ENCODE results near the gene TRIM62. TPM values are rescaled to one million over a fixed set of nuclear protein-coding genes. Genes with fewer than 3 reads are reported as not detected.
A peak's percentile ranks its signal among the peaks of the same experiment; 100 is the strongest.

The TRIM62 gene
- total RNA-seq, 2 donors from 2014 or later, result 29.4 to 32.7 TPM

- Mint-ChIP-seq H3K27me3 (peaks cover 40% of the 10 kb centered on the region), H3K27ac (no peak overlapping the region), H3K4me3 (no peak overlapping the region), H3K36me3 (ENCODE audit: low read depth) (peaks cover 7% of the 10 kb centered on the region), H3K4me1 (peaks cover 7% of the 10 kb centered on the region)
- DNase-seq (no peak), ATAC-seq (no peak)
- no peaks in the 10 kb centered on the region for H3K9me3 ChIP-seq (ENCODE audit: control insufficient read depth, low read length, poor library complexity, severe bottlenecking)
Measured at GRCh38 chr1:33190701-33191100, 8.9 kb upstream of the TRIM62 start.

DNA sequence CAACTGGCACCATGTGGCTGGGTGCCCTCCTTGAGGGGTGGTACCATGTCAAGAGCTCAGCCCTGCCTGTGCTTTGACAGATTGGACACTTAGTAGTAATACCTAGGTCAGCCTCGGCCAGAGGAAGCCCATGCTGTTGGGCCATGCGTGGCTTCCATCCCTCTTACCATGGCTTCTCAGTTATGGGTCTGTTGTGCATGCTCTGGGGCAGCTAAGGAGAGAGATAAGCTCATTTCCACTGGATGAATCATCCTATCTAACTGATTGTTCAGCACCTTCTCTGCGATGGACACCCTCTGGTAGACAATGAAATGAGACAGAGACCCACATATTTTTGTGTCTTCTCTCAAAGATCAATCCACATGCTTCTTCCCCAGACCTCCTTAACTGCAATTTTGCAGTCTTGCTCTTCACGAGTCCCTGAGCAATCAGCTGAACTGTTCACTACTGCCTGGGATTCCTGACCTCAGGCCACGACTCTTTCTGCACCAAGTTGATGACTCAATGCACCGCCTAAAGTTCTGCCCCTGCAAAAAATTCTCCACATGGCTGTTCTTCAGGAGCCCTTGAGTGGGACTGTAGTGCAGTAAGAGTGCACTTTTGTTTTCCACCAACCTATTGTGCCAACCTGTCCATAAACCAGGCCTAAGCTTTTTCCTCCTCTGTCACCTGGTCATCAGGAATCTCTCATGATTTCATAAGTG is 6.9 kb upstream of the TRIM62 start:
- Mint-ChIP-seq H3K36me3 (ENCODE audit: low read depth) (peaks cover 4% of the 10 kb centered on the region), H3K4me3 (no peak overlapping the region), H3K27ac (no peak overlapping the region), H3K4me1 (peaks cover 7% of the 10 kb centered on the region), H3K27me3 (peaks cover 32% of the 10 kb centered on the region)
- DNase-seq (no peak), ATAC-seq (no peak)
- H3K9me3 ChIP-seq (ENCODE audit: control insufficient read depth, low read length, poor library complexity, severe bottlenecking), result no peaks in the 10 kb centered on the region

DNA sequence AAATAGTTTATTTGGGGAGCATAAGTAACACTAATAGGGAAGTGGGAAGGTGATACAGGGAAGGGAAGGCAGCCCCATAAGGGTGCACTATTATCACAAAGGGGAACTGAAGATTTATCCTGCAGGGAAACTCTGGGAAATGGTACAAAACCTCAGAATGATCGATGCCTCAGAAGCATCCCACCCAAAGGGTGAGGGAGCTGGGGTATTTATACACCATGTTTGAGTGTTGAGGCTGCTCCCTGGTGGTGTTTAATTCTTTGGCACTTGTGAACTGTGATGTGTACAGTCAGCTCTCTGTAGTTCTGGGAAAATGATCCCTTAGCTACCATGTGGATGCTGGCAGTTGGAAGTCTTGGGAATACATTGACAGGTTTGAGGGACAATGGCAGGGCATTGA is 5.1 kb upstream of the TRIM62 start:
- ATAC-seq (no peak), DNase-seq (no peak)
- no peaks in the 10 kb centered on the region for H3K36me3 Mint-ChIP-seq (ENCODE audit: low read depth)
- H3K9me3 ChIP-seq (ENCODE audit: control insufficient read depth, low read length, poor library complexity, severe bottlenecking), result no peaks in the 10 kb centered on the region
- no peak overlapping the region for H3K4me3 Mint-ChIP-seq
- H3K27ac Mint-ChIP-seq, result no peak overlapping the region
- peaks cover 11% of the 10 kb centered on the region for H3K4me1 Mint-ChIP-seq
- peaks cover 30% of the 10 kb centered on the region for H3K27me3 Mint-ChIP-seq

GRCh38 chr1:33185541-33185940 is 3.7 kb upstream of the TRIM62 start:
- peaks cover 25% of the 10 kb centered on the region for H3K27me3 Mint-ChIP-seq
- H3K27ac Mint-ChIP-seq, result no peak overlapping the region
- no peak overlapping the region for H3K4me3 Mint-ChIP-seq
- H3K4me1 Mint-ChIP-seq, result peaks cover 12% of the 10 kb centered on the region
- ATAC-seq (no peak), DNase-seq (no peak)
- peaks cover 3% of the 10 kb centered on the region for H3K36me3 Mint-ChIP-seq (ENCODE audit: low read depth)
- no peaks in the 10 kb centered on the region for H3K9me3 ChIP-seq (ENCODE audit: control insufficient read depth, low read length, poor library complexity, severe bottlenecking)

DNA sequence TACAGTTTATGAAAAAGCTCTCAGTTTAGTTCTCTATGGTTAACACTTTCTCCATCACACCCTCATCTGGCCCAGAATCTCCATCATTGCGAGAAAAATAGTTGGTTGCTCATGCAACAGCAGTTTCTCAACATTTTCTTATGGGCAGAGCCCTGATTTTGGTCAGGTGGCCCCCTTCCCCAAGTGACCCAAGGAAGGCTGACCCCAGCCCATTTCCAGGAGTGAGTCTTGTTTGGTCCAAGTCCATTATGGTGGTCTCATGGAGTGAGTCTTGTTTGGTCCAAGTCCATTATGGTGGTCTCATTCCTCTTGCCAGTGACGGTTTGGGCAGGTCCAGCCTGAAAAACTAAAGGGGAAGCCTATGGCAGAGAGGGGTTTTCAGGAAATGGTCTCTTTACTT is 1.5 kb upstream of the TRIM62 start:
- peaks cover 26% of the 10 kb centered on the region for H3K4me1 Mint-ChIP-seq
- H3K36me3 Mint-ChIP-seq (ENCODE audit: low read depth), result peaks cover 3% of the 10 kb centered on the region
- no peak overlapping the region for H3K27ac Mint-ChIP-seq
- H3K4me3 Mint-ChIP-seq, result no peak overlapping the region
- no peak for ATAC-seq
- no peaks in the 10 kb centered on the region for H3K9me3 ChIP-seq (ENCODE audit: control insufficient read depth, low read length, poor library complexity, severe bottlenecking)
- peaks cover 25% of the 10 kb centered on the region for H3K27me3 Mint-ChIP-seq
- no peak for DNase-seq

- Mint-ChIP-seq H3K36me3 (ENCODE audit: low read depth) (peaks cover 3% of the 10 kb centered on the region), H3K27ac (no peak overlapping the region), H3K4me1 (peaks cover 30% of the 10 kb centered on the region), H3K27me3 (peaks cover 25% of the 10 kb centered on the region), H3K4me3 (peak overlapping the region; percentile 71)
- DNase-seq (no peak), ATAC-seq (no peak)
- H3K9me3 ChIP-seq (ENCODE audit: control insufficient read depth, low read length, poor library complexity, severe bottlenecking), result no peaks in the 10 kb centered on the region
Measured at GRCh38 chr1:33182896-33183295, 1.1 kb upstream of the TRIM62 start.

GRCh38 chr1:33182401-33182841 is 578 bp upstream of the TRIM62 start:
- H3K9me3 ChIP-seq (ENCODE audit: control insufficient read depth, low read length, poor library complexity, severe bottlenecking), result no peaks in the 10 kb centered on the region
- Mint-ChIP-seq H3K27ac (no peak overlapping the region), H3K4me1 (peaks cover 35% of the 10 kb centered on the region), H3K36me3 (ENCODE audit: low read depth) (peaks cover 3% of the 10 kb centered on the region), H3K4me3 (peak overlapping the region; percentile 71), H3K27me3 (peaks cover 20% of the 10 kb centered on the region)
- ATAC-seq (no peak), DNase-seq (no peak)

DNA sequence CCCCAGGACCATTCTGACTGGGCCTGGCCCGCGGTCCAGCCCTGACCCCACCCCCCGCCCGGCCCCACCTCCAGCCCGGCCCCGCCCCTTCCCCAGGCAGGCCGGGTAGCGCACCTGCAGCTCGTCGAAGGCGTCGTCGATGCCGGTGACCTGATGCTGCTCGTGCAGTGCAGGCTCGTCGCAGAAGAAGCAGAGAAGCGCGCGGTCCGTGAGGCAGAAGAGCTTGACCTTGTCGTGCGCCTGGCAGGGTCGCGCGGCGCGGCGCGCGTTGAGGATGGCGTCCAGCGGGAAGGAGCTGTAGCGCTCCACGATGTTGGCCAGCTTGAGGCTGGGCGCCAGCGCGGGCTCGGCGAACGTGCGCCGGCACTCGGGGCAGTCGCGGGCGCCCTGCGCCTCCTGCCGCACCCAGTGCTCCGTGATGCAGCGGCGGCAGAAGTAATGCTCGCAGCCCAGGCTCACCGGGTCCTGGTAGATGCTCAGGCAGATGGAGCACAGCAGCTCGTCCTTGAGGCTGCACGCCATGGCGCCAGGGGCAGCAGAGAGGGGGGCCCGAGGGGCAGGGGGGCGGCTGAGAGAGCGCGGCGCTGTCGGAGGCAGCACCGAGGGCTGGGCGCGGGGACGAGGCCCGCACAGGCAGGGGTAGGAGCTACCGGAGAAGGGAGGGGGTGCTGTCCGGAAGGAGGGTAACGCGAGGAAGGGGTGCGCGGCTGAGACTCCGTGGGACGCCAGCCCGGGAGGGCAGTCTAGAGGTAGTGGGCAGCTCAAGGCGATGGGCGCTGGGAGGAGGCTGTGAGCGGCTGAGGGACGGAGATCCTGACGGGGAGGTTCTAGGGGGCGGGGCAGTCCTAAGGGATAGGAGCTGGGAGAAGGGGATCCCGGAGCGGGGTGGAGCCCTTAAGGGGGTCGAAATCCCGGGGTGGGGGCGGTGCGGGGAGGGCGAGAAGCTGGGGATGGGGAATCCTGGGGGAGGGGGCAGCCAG is 642 bp downstream of the TRIM62 start:
- peaks cover 36% of the 10 kb centered on the region for H3K4me1 Mint-ChIP-seq
- ATAC-seq (peak; percentile 88), DNase-seq (peak; percentile 65 to 84 (median 80))
- peak overlapping the region; percentile 51 for H3K27ac Mint-ChIP-seq
- H3K27me3 Mint-ChIP-seq, result peaks cover 13% of the 10 kb centered on the region
- peaks cover 3% of the 10 kb centered on the region for H3K36me3 Mint-ChIP-seq (ENCODE audit: low read depth)
- peak overlapping the region; percentile 93 for H3K4me3 Mint-ChIP-seq
- no peaks in the 10 kb centered on the region for H3K9me3 ChIP-seq (ENCODE audit: control insufficient read depth, low read length, poor library complexity, severe bottlenecking)

- H3K36me3 Mint-ChIP-seq (ENCODE audit: low read depth), result peaks cover 3% of the 10 kb centered on the region
- ATAC-seq (no peak), DNase-seq (no peak)
Measured at GRCh38 chr1:33180226-33180910, 1.5 kb downstream of the TRIM62 start.

GRCh38 chr1:33178836-33179439 is 2.9 kb downstream of the TRIM62 start:
- DNase-seq, result no peak
- Mint-ChIP-seq H3K4me1 (peaks cover 37% of the 10 kb centered on the region), H3K36me3 (ENCODE audit: low read depth) (peaks cover 3% of the 10 kb centered on the region), H3K27ac (peak overlapping the region; percentile 37), H3K4me3 (no peak overlapping the region), H3K27me3 (peaks cover 13% of the 10 kb centered on the region)
- ATAC-seq, result no peak
- no peaks in the 10 kb centered on the region for H3K9me3 ChIP-seq (ENCODE audit: control insufficient read depth, low read length, poor library complexity, severe bottlenecking)

More at GRCh38 chr1:33180226-33180910, 1.5 kb downstream of the TRIM62 start:
- Mint-ChIP-seq H3K27ac (peak overlapping the region; percentile 51), H3K4me1 (peaks cover 36% of the 10 kb centered on the region), H3K27me3 (peaks cover 13% of the 10 kb centered on the region), H3K4me3 (peak overlapping the region; percentile 93)
- H3K9me3 ChIP-seq (ENCODE audit: control insufficient read depth, low read length, poor library complexity, severe bottlenecking), result no peaks in the 10 kb centered on the region

DNA sequence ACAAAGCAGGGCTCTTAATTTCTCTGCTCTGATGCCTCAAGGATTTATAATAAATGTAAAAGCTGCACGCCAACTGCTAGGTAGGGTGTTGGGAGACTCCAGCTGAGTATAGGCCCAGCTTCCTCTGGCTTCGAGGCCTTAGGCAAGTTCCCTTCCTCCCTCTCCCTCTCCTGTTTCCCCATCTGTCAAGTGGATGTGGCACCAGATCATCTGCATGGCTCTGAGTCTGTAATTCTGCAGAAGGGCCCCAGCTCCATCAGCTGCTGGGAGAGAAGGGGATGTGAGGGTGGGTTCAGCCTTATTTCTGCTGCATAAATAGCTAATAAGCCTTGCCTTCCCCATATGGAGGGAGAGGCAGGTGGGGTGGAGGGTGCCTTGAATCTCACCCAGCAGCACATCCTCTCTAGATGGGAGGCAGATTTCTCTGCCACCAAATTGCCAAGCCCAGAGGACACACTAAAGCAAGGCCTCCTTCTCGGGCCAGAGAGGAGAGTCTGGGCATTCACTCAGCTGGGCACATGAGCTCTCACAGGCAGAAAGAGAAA is 3.8 kb downstream of the TRIM62 start:
- DNase-seq (no peak), ATAC-seq (no peak)
- H3K9me3 ChIP-seq (ENCODE audit: control insufficient read depth, low read length, poor library complexity, severe bottlenecking), result no peaks in the 10 kb centered on the region
- H3K4me3 Mint-ChIP-seq, result no peak overlapping the region
- peaks cover 41% of the 10 kb centered on the region for H3K4me1 Mint-ChIP-seq
- H3K27me3 Mint-ChIP-seq, result peaks cover 5% of the 10 kb centered on the region
- peaks cover 3% of the 10 kb centered on the region for H3K36me3 Mint-ChIP-seq (ENCODE audit: low read depth)
- peak overlapping the region; percentile 32 for H3K27ac Mint-ChIP-seq

DNA sequence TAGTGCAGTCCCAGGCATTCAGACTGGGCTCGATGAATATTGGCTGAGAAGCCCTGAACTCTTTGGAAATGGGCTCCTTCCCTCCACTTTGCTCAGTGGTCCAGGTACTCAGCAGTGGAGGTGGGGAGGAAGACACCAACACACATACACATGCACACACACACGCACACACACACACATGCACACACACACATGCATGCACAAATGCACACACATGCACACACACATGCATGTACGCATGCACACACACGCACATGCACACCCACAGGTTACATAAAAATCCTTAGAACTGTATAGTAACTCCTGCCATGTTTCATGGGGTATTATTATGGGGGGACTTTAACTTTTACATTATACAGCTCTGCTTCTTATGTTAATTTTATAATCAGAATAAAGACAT is 5.0 kb downstream of the TRIM62 start:
- ATAC-seq (no peak), DNase-seq (no peak)
- no peak overlapping the region for H3K4me3 Mint-ChIP-seq
- peaks cover 47% of the 10 kb centered on the region for H3K4me1 Mint-ChIP-seq
- no peaks in the 10 kb centered on the region for H3K27me3 Mint-ChIP-seq
- no peaks in the 10 kb centered on the region for H3K9me3 ChIP-seq (ENCODE audit: control insufficient read depth, low read length, poor library complexity, severe bottlenecking)
- H3K27ac Mint-ChIP-seq, result no peak overlapping the region
- peaks cover 5% of the 10 kb centered on the region for H3K36me3 Mint-ChIP-seq (ENCODE audit: low read depth)
